ENCODE data around the gene EEA1.
"Not testable (repeated sequence)": the region's sequence is repeated elsewhere in the genome, so short reads cannot be mapped to it uniquely, and the experiment has no call there.

Gene EEA1

GRCh38 chr12:92827836-92828431, 101.2 kb downstream of the EEA1 start:
- in situ Hi-C loops (cut with HindIII; ENCODE audit: low sequenced_read_pairs) = no loop called here

DNA sequence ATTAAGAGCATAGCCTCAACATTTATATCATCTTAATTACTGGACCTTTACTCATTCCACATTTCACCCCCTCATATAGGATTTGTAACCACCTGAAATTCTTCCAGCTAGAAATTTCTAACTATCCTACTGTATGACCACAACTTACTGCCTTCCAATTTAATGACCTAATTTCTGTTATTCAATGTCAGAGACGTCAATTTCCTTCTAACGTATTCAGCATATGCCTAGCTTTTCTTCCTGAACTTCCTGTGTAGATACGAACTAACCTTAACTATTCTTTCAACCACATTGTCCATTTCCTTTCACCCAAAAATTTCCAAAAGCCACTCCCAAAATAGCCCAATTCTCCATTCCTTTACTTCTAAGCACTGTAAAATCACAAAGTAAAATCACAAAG, 108.0 kb downstream of the EEA1 start:
- in situ Hi-C loops (cut with HindIII; ENCODE audit: low sequenced_read_pairs) = loop anchor here (25.0 kb wide), 1 partner anchor 591 kb away; no protein-coding TSS in a partner anchor

DNA sequence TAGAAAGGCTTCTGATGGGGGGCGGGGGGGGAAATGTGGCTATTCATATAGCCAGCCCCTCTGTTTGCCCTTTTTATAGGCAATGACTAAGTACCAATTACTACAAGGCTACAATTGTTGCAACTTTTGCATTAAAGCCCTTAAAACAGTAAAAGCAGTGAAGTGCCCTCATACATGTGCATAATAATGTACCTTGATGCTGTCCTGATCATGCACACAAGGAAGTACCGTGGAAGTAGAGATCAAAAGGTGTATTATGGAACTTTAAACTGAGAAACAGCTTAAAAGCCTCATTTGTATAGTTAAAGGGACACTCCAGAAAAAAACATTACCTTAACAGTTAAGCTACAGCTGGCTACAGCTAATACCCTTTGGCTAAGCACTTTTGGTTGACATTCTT, 114.5 kb downstream of the EEA1 start:
- in situ Hi-C loops (cut with HindIII; ENCODE audit: low sequenced_read_pairs) = loop anchor here (25.0 kb wide), 1 partner anchor 598 kb away; no protein-coding TSS in a partner anchor

DNA sequence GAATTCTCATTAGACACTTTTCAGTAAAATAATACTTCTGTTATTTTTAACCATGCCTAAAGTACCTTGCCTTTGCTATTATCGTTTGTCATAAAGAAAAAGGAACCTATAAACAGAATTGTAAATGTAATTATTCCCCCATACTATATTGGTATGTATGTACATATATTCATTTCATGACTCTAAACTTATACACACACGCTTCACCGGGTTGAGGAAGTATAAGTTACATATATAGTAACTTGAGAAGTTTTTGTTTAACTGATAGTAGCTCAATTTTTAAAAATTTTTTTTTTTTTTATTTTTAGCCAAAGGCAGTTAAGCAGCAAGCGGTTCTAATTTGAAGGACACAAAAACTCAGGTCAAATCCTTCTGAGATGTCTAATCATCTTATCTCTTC, 118.7 kb downstream of the EEA1 start:
- in situ Hi-C loops (cut with HindIII; ENCODE audit: low sequenced_read_pairs) = loop anchor here (25.0 kb wide), 1 partner anchor 602 kb away; no protein-coding TSS in a partner anchor

GRCh38 chr12:92803903-92804302, 125.2 kb downstream of the EEA1 start:
- in situ Hi-C loops (cut with HindIII; ENCODE audit: low sequenced_read_pairs) = loop anchor here (25.0 kb wide), 1 partner anchor 608 kb away; no protein-coding TSS in a partner anchor

- in situ Hi-C loops (cut with HindIII; ENCODE audit: low sequenced_read_pairs) = loop anchor here (25.0 kb wide), 1 partner anchor 609 kb away; no protein-coding TSS in a partner anchor
Observed at GRCh38 chr12:92802906-92803305, 126.2 kb downstream of the EEA1 start.

GRCh38 chr12:92796650-92797049, 132.4 kb downstream of the EEA1 start:
- in situ Hi-C loops (cut with HindIII; ENCODE audit: low sequenced_read_pairs) = no loop called here

- in situ Hi-C loops (cut with HindIII; ENCODE audit: low sequenced_read_pairs) = no loop called here
Observed at GRCh38 chr12:92794814-92795213, 134.3 kb downstream of the EEA1 start.

- in situ Hi-C loops (cut with HindIII; ENCODE audit: low sequenced_read_pairs) = not testable (repeated sequence)
Observed at GRCh38 chr12:92794356-92794755, 134.7 kb downstream of the EEA1 start.

- in situ Hi-C loops (cut with HindIII; ENCODE audit: low sequenced_read_pairs) = no loop called here
Observed at GRCh38 chr12:92786045-92786444, 143.1 kb downstream of the EEA1 start.

GRCh38 chr12:92785563-92785950, 143.5 kb downstream of the EEA1 start:
- in situ Hi-C loops (cut with HindIII; ENCODE audit: low sequenced_read_pairs) = no loop called here

GRCh38 chr12:92784797-92785562, 144.1 kb downstream of the EEA1 start:
- in situ Hi-C loops (cut with HindIII; ENCODE audit: low sequenced_read_pairs) = no loop called here

GRCh38 chr12:92784356-92784755, 144.7 kb downstream of the EEA1 start:
- in situ Hi-C loops (cut with HindIII; ENCODE audit: low sequenced_read_pairs) = no loop called here

DNA sequence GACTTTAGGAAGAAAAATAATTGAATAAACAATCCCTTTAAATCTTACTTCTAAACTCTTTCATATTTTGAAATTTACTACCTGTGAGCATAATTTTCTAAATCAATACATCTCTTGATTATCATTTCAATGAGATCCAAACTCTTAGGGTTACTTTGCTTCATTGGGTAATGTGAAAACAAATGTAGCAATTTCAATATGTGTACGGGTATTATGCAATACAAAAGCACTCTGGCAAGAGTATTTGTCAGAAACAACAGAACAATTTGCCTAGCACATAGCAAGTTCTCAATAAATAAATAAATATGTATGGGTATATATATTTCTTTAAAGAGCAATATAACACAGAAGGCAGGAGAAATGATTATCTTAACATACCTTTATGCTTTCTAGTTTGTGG, 149.2 kb downstream of the EEA1 start:
- in situ Hi-C loops (cut with HindIII; ENCODE audit: low sequenced_read_pairs) = no loop called here

- in situ Hi-C loops (cut with HindIII; ENCODE audit: low sequenced_read_pairs) = no loop called here
Observed at GRCh38 chr12:92778525-92778924, 150.6 kb downstream of the EEA1 start.

DNA sequence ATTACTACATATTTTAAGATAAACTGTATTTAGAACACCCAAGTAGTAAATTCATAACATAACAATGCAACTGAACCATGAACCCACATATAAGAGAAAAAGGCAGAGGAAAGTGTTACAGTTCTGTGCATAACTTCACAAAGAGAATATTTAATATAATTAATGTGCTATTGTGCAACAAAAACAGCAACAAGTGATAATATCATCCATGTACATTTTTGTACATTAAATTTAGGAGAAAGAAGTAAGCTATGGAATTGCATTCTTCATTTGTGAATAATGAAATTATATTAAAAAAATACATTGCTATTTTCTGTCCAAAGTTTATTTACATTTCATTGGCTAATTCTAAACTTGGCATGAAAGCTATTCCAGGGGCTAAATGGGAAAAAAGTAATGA, 153.7 kb downstream of the EEA1 start:
- in situ Hi-C loops (cut with HindIII; ENCODE audit: low sequenced_read_pairs) = no loop called here

- in situ Hi-C loops (cut with HindIII; ENCODE audit: low sequenced_read_pairs) = no loop called here
Observed at GRCh38 chr12:92771001-92771400, 158.1 kb downstream of the EEA1 start.

DNA sequence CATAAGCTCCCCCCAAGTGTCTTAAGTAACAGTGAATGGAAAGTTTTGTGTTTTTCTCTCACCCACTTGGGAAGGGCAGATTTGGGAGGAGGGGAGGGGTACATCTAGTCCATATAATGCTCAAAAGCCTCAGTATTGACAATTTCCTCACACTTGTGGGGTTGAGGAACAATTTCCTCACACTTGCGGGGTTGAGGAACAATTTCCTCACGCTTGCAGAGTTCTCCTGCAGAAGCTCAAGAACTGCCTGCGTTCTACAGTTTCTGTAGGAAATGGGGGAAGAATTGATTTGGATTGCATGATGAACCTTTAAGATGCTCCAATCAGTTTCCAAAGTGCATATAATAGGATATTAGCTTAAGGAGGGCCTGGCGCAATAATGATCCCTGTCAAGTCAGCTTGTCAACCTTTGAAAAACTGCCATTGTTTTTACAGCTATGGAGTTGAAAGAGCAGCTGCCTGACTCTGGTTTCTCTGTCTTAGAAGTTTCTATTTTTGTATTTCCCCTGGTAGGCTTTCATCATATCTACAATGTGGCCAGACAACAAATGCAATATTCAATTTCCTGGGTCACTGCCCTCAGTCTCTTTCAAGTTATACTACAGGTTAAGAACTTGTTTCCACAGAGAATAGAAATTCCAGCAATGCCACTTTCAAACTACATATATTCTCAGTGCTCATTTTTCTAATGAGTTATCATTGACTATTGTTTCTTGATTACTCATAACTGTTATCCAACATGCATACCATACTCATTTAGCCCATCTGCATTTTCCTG, 159.8 kb downstream of the EEA1 start:
- in situ Hi-C loops (cut with HindIII; ENCODE audit: low sequenced_read_pairs) = no loop called here

DNA sequence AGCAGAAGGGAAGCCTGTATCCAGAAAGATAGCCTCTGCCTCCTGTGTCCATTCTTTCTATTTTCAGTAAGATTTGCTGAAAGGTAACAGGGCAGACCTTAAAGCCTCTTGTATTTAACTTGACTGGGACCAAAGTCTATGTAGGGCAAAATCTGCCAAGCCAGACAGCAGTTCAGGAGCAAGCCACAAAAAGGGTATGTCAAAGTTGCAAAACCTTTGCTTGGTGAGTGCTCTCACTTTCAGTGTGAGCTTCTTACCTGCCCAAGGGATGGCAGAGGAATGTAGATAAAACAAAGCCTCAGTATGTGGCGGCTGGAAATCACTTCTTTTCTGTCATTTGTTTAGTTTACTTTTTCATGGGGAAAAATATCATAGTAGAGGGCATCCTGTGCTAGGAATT, 163.2 kb downstream of the EEA1 start:
- in situ Hi-C loops (cut with HindIII; ENCODE audit: low sequenced_read_pairs) = no loop called here

DNA sequence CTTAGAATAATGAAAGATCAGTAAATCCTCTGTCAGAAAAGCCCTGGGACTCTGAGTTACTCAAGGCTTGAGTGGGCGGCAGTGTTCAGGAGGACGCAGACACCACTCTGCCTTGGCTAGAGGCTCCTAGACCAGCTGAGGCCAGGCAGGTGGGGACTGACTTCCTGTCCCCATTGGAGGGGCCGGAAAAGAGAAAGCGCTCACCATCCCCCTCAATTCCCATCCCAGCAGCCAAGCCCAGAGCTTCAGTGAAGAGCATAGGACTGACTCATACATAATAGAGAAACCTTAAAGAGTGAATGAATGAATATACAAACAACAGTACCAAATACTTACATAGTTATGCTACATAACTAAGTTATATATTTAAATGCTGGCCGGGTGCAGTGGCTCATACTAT, 164.3 kb downstream of the EEA1 start:
- in situ Hi-C loops (cut with HindIII; ENCODE audit: low sequenced_read_pairs) = no loop called here

GRCh38 chr12:92762773-92763172, 166.3 kb downstream of the EEA1 start:
- in situ Hi-C loops (cut with HindIII; ENCODE audit: low sequenced_read_pairs) = no loop called here

Measured in endothelial cell of hepatic sinusoid (primary cell).